HEK293T (cell line): ENCODE results near the gene BCHE.

Experiments
- ARNT ChIP-seq: fragments of 450-650 bp; IDR thresholded peaks from 2 replicates; pipeline ENCODE4 v1.6.1; 2017; ENCODE audit warnings: mild to moderate bottlenecking
- BHLHE40 ChIP-seq: fragments of 450-650 bp; IDR thresholded peaks from 2 replicates; pipeline ENCODE4 v1.6.1; 2016; ENCODE audit warnings: mild to moderate bottlenecking, moderate library complexity, borderline replicate concordance
- CTBP1 ChIP-seq: fragments of 450-650 bp; IDR thresholded peaks from 2 replicates; pipeline ENCODE4 v1.6.1; 2016; ENCODE audit warnings: borderline replicate concordance
- FOXA1 ChIP-seq: fragments of 450-650 bp; IDR thresholded peaks from 2 replicates; pipeline ENCODE4 v1.6.1; 2016; ENCODE audit warnings: mild to moderate bottlenecking
- FOXK2 ChIP-seq: fragments of 450-650 bp; IDR thresholded peaks from 2 replicates; pipeline ENCODE4 v1.6.1; 2016; ENCODE audit warnings: mild to moderate bottlenecking
- FOXM1 ChIP-seq: fragments of 450-650 bp; IDR thresholded peaks from 2 replicates; pipeline ENCODE4 v1.6.1; 2017; ENCODE audit warnings: mild to moderate bottlenecking, borderline replicate concordance
- HDGF ChIP-seq: fragments of 450-650 bp; IDR thresholded peaks from 2 replicates; pipeline ENCODE4 v1.6.1; 2017; ENCODE audit warnings: antibody characterized with exemption, borderline replicate concordance
- L3MBTL2 ChIP-seq: fragments of 450-650 bp; conservative IDR thresholded peaks from 2 replicates; pipeline ENCODE4 v1.6.1; 2016; ENCODE audit warnings: mild to moderate bottlenecking
- NFRKB ChIP-seq: fragments of 450-650 bp; IDR thresholded peaks from 2 replicates; pipeline ENCODE4 v1.6.1; 2016; ENCODE audit warnings: mild to moderate bottlenecking, moderate library complexity
- SP1 ChIP-seq: fragments of 450-650 bp; IDR thresholded peaks from 2 replicates; pipeline ENCODE4 v1.6.1; 2017
- SUZ12 ChIP-seq: fragments of 450-650 bp; IDR thresholded peaks from 2 replicates; pipeline ENCODE4 v1.6.1; 2016; ENCODE audit warnings: mild to moderate bottlenecking
- TARDBP ChIP-seq: fragments of 450-650 bp; IDR thresholded peaks from 2 replicates; pipeline ENCODE4 v1.6.1; 2016
- ZNF384 ChIP-seq: fragments of 450-650 bp; IDR thresholded peaks from 2 replicates; pipeline ENCODE4 v1.6.1; 2016
- TF ChIP-seq, protein P1 (sequence below): fragments of 450-650 bp; IDR thresholded peaks from 2 replicates; pipeline ENCODE4 v1.6.1; 2016

DNA sequence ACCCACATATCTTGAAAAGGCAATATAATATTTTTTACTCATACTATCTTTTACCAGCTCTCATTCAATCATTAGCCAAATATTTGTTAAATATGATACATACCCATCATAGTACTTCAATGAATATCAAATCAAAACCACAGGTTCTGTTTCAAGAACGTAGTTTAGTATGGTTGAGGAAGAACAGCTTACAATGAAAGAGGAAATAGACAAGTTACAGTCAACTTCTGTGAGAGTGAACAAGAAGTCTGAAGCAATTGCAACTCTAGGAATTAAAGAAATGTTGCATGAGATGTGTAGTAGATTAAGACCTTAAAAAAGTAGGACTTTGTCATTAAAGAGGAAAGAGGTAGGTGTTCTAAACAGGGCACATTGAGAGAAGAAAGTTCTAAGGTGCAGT lies 9.3 kb downstream of the BCHE start:
- no peak for TF ChIP-seq FOXM1
- no peak for TF ChIP-seq TARDBP
- TF ChIP-seq, protein P1, sequence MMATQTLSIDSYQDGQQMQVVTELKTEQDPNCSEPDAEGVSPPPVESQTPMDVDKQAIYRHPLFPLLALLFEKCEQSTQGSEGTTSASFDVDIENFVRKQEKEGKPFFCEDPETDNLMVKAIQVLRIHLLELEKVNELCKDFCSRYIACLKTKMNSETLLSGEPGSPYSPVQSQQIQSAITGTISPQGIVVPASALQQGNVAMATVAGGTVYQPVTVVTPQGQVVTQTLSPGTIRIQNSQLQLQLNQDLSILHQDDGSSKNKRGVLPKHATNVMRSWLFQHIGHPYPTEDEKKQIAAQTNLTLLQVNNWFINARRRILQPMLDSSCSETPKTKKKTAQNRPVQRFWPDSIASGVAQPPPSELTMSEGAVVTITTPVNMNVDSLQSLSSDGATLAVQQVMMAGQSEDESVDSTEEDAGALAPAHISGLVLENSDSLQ = no peak
- TF ChIP-seq SP1 = no peak
- no peak for TF ChIP-seq SUZ12
- no peak for TF ChIP-seq BHLHE40
- no peak for TF ChIP-seq NFRKB
- TF ChIP-seq ARNT = no peak
- no peak for TF ChIP-seq FOXK2
- TF ChIP-seq L3MBTL2 = no peak
- TF ChIP-seq ZNF384 = no peak
- TF ChIP-seq FOXA1 = no peak
- no peak for TF ChIP-seq CTBP1
- TF ChIP-seq HDGF = no peak
